H7 (cell line): Measurements from ENCODE around the gene SLC17A4. TPM values are rescaled to one million over a fixed set of nuclear protein-coding genes. Genes with fewer than 3 reads are reported as not detected.

ENCODE experiments used
- DNase-seq: peaks from one replicate; pipeline ENCODE4 v3.0.0; 2012
- H3K27me3 ChIP-seq: 2 replicates; pipeline ENCODE4 v1.6.0; 2011; ENCODE audit warnings: mild to moderate bottlenecking, low read length; ENCODE audit not compliant: control insufficient read depth, insufficient read depth
- H3K36me3 ChIP-seq: replicated peaks from 2 replicates; pipeline ENCODE4 v1.5.1; 2011; ENCODE audit warnings: low read length; ENCODE audit not compliant: control insufficient read depth, insufficient read depth
- H3K4me3 ChIP-seq: 2 replicates; pipeline ENCODE4 v1.5.1; 2011; ENCODE audit warnings: low read depth, mild to moderate bottlenecking, control low read depth, low read length, moderate library complexity; ENCODE audit not compliant: insufficient read depth
- total RNA-seq: library from RNA; depleted of rRNA; stranded (reverse); fragments of >200 nt; shearing (Covaris generic); gene quantifications from 2 replicates; pipeline ENCODE4 v1.2.3, GENCODE V29; 2014; rRNA removed

The SLC17A4 gene
- total RNA-seq, result not detected in 2 replicates

GRCh38 chr6:25754535-25754934, at the start of gene SLC17A4:
SLC17A4 (plus strand) TSS chr6:25754742; CDS start chr6:25761963, 7,221 bp downstream.
- Histone ChIP-seq H3K27me3 (no peaks in the 10 kb centered on the region), H3K4me3 (no peak within 1 kb of the TSS), H3K36me3 (no peaks in the 10 kb centered on the region)
- no peak for DNase-seq

GRCh38 chr6:25706314-25707014, 48.1 kb upstream of the SLC17A4 start:
- Histone ChIP-seq H3K36me3 (no peaks in the 10 kb centered on the region), H3K4me3 (no peak overlapping the region), H3K27me3 (no peaks in the 10 kb centered on the region)
- no peak for DNase-seq

GRCh38 chr6:25709761-25710160, 44.8 kb upstream of the SLC17A4 start:
- no peaks in the 10 kb centered on the region for H3K27me3 ChIP-seq
- no peaks in the 10 kb centered on the region for H3K36me3 ChIP-seq
- H3K4me3 ChIP-seq, result no peak overlapping the region
- peak; percentile 33 for DNase-seq

- Histone ChIP-seq H3K4me3 (no peak overlapping the region), H3K27me3 (no peaks in the 10 kb centered on the region), H3K36me3 (no peaks in the 10 kb centered on the region)
- no peak for DNase-seq
Measured at GRCh38 chr6:25710287-25710686, 44.3 kb upstream of the SLC17A4 start.

- Histone ChIP-seq H3K4me3 (no peak overlapping the region), H3K36me3 (no peaks in the 10 kb centered on the region), H3K27me3 (no peaks in the 10 kb centered on the region)
- DNase-seq, result no peak
Measured at GRCh38 chr6:25713824-25714223, 40.7 kb upstream of the SLC17A4 start.

GRCh38 chr6:25714765-25715164, 39.8 kb upstream of the SLC17A4 start:
- Histone ChIP-seq H3K36me3 (no peaks in the 10 kb centered on the region), H3K4me3 (no peak overlapping the region)
- DNase-seq, result no peak

GRCh38 chr6:25715794-25716193, 38.7 kb upstream of the SLC17A4 start:
- Histone ChIP-seq H3K4me3 (no peak overlapping the region), H3K27me3 (no peaks in the 10 kb centered on the region), H3K36me3 (no peaks in the 10 kb centered on the region)
- no peak for DNase-seq

More at GRCh38 chr6:25714765-25715164, 39.8 kb upstream of the SLC17A4 start:
- no peaks in the 10 kb centered on the region for H3K27me3 ChIP-seq

- Histone ChIP-seq H3K36me3 (no peaks in the 10 kb centered on the region), H3K27me3 (no peaks in the 10 kb centered on the region), H3K4me3 (no peak overlapping the region)
- DNase-seq, result no peak
Measured at GRCh38 chr6:25717866-25718740, 36.4 kb upstream of the SLC17A4 start.

- no peak overlapping the region for H3K4me3 ChIP-seq
- no peak for DNase-seq
- H3K27me3 ChIP-seq, result no peaks in the 10 kb centered on the region
- H3K36me3 ChIP-seq, result no peaks in the 10 kb centered on the region
Measured at GRCh38 chr6:25726122-25726911, 28.2 kb upstream of the SLC17A4 start.

GRCh38 chr6:25727028-25727427, 27.5 kb upstream of the SLC17A4 start:
- Histone ChIP-seq H3K36me3 (no peaks in the 10 kb centered on the region), H3K4me3 (no peak overlapping the region), H3K27me3 (no peaks in the 10 kb centered on the region)
- DNase-seq, result no peak

GRCh38 chr6:25730907-25731306, 23.6 kb upstream of the SLC17A4 start:
- no peak overlapping the region for H3K4me3 ChIP-seq
- no peaks in the 10 kb centered on the region for H3K36me3 ChIP-seq
- no peak for DNase-seq
- H3K27me3 ChIP-seq, result no peaks in the 10 kb centered on the region

GRCh38 chr6:25731721-25732120, 22.8 kb upstream of the SLC17A4 start:
- no peak for DNase-seq
- Histone ChIP-seq H3K36me3 (no peaks in the 10 kb centered on the region), H3K4me3 (no peak overlapping the region), H3K27me3 (no peaks in the 10 kb centered on the region)

GRCh38 chr6:25732468-25733198, 21.9 kb upstream of the SLC17A4 start:
- no peak overlapping the region for H3K4me3 ChIP-seq
- no peaks in the 10 kb centered on the region for H3K27me3 ChIP-seq
- no peaks in the 10 kb centered on the region for H3K36me3 ChIP-seq
- peak; percentile 31 for DNase-seq

- Histone ChIP-seq H3K27me3 (no peaks in the 10 kb centered on the region), H3K36me3 (no peaks in the 10 kb centered on the region), H3K4me3 (no peak overlapping the region)
- DNase-seq, result no peak
Measured at GRCh38 chr6:25735261-25735660, 19.3 kb upstream of the SLC17A4 start.
